ENCODE measurements around the gene DNAJC27. TPM values are rescaled to one million over a fixed set of nuclear protein-coding genes. Genes with fewer than 3 reads are reported as not detected.

The DNAJC27 gene
- total RNA-seq, 1 experiment from 2014 or later, result 5.1 TPM

GRCh38 chr2:24986372-24986771, 14.6 kb upstream of the DNAJC27 start:
- Histone ChIP-seq H3K56ac (ENCODE audit: insufficient read length, low read depth, low read length) (no peak overlapping the region), H3K9me3 (ENCODE audit: control insufficient read depth, low read depth, low read length) (no peaks in the 10 kb centered on the region), H4K20me1 (ENCODE audit: control insufficient read depth, insufficient read depth, insufficient read length) (no peaks in the 10 kb centered on the region), H3K4me1 (ENCODE audit: insufficient read depth, low read length) (no peaks in the 10 kb centered on the region), H3K4ac (ENCODE audit: low read depth, low read length) (no peak overlapping the region), H3K9ac (ENCODE audit: extremely low read depth, insufficient read length, low read length) (no peak overlapping the region), H3K79me1 (ENCODE audit: insufficient read depth, low read depth, low read length, poor library complexity, severe bottlenecking) (no peaks in the 10 kb centered on the region), H2AK5ac (ENCODE audit: insufficient read length, low read length) (no peak overlapping the region), H3K14ac (ENCODE audit: insufficient read depth, low read length) (no peak overlapping the region), H3K27ac (ENCODE audit: insufficient read length, low read depth, low read length) (no peak overlapping the region), H2BK5ac (ENCODE audit: insufficient read length, low read length) (no peak overlapping the region), H3K79me2 (ENCODE audit: insufficient read depth, low read length) (no peaks in the 10 kb centered on the region), H3K18ac (ENCODE audit: insufficient read length, low read depth, low read length) (no peak overlapping the region), H2BK12ac (ENCODE audit: insufficient read length, low read depth, low read length) (no peak overlapping the region), H4K5ac (ENCODE audit: insufficient read length, low read depth, low read length) (no peak overlapping the region), H3K27me3 (ENCODE audit: insufficient read depth, low read length) (no peaks in the 10 kb centered on the region), H2BK120ac (ENCODE audit: low read depth, low read length, poor library complexity, severe bottlenecking) (no peak overlapping the region), H4K91ac (ENCODE audit: insufficient read length, low read depth, low read length) (no peak overlapping the region), H3K23ac (ENCODE audit: insufficient read length, low read depth, low read length) (no peak overlapping the region), H2BK15ac (ENCODE audit: low read depth, low read length) (no peak overlapping the region), H2BK20ac (ENCODE audit: low read depth, low read length, poor library complexity, severe bottlenecking) (no peak overlapping the region), H3K4me2 (ENCODE audit: insufficient read depth, insufficient read length, low read length) (no peak overlapping the region), H2AFZ (ENCODE audit: low read length) (no peak overlapping the region), H3K23me2 (ENCODE audit: insufficient read length, low read depth, low read length, poor library complexity, severe bottlenecking) (no peaks in the 10 kb centered on the region), H3T11ph (ENCODE audit: low read length) (no peak overlapping the region), H4K8ac (replicated peaks; ENCODE audit: insufficient read length, low read depth, low read length) (no peak overlapping the region)
- no peak overlapping the region for H3K4me3 Mint-ChIP-seq
- H3K36me3 Mint-ChIP-seq (ENCODE audit: insufficient read depth in 1 of 3, low read depth in 3 of 3), result no peaks in the 10 kb centered on the region; a peak in 1 of 7 replicates
- H3K27ac Mint-ChIP-seq, result no peak overlapping the region
- H3K9me3 Mint-ChIP-seq, result peaks cover under 1 to 4% of the 10 kb centered on the region in 2 experiments; a peak in 3 of 5 replicates
- H3K27me3 Mint-ChIP-seq (ENCODE audit: low read depth), result peaks cover 3% of the 10 kb centered on the region
- no peak for DNase-seq
- TF ChIP-seq CTCF (conservative IDR thresholded peaks at IDR 0.05), result no peak
- H3K4me1 Mint-ChIP-seq, result peaks cover 12 to 13% of the 10 kb centered on the region in 2 experiments
- no CpG with 5 or more reads among the region's 3 CpGs for WGBS (ENCODE audit: extremely low coverage, insufficient read length, low lambda C conversion rate)

All from H9 (cell line).